GM10248 (cell line): ENCODE measurements around the gene UCN2.

Experiments
- CTCF ChIA-PET: fragments of 300-600 bp; sonication (Branson Sonifier 250); formaldehyde crosslinking; extraction: SDS; loops from one replicate; lab custom pipeline; 2021; ENCODE audit warnings: antibody characterized with exemption; lab: Yijun Ruan, JAX
- POLR2A ChIA-PET: fragments of 350-650 bp; sonication (Branson Sonifier 250); formaldehyde crosslinking; extraction: SDS; loops from one replicate; lab custom pipeline; 2020; ENCODE audit warnings: antibody characterized with exemption; lab: Yijun Ruan, JAX
- DNase-seq: peaks from one replicate; pipeline ENCODE4 v3.0.0; 2012; ENCODE audit errors: extremely low spot score
- TF ChIP-seq, protein P1 (sequence below): IDR thresholded peaks from 2 replicates; pipeline ENCODE4 v1.5.1; 2012; ENCODE audit warnings: mild to moderate bottlenecking, low read depth; ENCODE audit errors: extremely low read depth, missing control alignments, control extremely low read depth

Gene UCN2

DNA sequence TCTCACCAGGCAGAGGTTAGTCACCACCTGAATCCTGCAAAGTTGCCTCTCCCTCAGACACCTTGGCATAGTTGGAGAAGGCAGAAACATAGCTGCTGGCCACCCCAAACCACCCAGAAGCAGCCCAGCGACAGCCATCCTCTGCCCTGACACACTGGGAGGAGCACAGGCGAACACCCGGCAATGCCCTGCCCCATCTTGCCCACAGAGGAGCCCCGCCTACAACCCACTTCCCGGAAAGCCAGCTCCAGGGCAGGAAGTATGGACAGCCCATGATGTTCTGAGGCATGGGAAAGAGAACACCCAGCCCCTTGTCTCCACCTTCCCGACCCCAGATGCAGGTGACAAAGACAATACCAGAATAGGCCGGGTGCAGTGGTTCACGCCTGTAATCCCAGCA, 47.0 kb downstream of the UCN2 start:
- POLR2A ChIA-PET = no interaction called here
- no peak for DNase-seq
- CTCF ChIA-PET = interaction anchor here (0.9 to 1.9 kb wide), 3 partner anchors 10 to 85 kb away, joined by 3 to 4 read pairs (median 4); no protein-coding TSS in a partner anchor
- TF ChIP-seq, protein P1, sequence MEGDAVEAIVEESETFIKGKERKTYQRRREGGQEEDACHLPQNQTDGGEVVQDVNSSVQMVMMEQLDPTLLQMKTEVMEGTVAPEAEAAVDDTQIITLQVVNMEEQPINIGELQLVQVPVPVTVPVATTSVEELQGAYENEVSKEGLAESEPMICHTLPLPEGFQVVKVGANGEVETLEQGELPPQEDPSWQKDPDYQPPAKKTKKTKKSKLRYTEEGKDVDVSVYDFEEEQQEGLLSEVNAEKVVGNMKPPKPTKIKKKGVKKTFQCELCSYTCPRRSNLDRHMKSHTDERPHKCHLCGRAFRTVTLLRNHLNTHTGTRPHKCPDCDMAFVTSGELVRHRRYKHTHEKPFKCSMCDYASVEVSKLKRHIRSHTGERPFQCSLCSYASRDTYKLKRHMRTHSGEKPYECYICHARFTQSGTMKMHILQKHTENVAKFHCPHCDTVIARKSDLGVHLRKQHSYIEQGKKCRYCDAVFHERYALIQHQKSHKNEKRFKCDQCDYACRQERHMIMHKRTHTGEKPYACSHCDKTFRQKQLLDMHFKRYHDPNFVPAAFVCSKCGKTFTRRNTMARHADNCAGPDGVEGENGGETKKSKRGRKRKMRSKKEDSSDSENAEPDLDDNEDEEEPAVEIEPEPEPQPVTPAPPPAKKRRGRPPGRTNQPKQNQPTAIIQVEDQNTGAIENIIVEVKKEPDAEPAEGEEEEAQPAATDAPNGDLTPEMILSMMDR = no peak

DNA sequence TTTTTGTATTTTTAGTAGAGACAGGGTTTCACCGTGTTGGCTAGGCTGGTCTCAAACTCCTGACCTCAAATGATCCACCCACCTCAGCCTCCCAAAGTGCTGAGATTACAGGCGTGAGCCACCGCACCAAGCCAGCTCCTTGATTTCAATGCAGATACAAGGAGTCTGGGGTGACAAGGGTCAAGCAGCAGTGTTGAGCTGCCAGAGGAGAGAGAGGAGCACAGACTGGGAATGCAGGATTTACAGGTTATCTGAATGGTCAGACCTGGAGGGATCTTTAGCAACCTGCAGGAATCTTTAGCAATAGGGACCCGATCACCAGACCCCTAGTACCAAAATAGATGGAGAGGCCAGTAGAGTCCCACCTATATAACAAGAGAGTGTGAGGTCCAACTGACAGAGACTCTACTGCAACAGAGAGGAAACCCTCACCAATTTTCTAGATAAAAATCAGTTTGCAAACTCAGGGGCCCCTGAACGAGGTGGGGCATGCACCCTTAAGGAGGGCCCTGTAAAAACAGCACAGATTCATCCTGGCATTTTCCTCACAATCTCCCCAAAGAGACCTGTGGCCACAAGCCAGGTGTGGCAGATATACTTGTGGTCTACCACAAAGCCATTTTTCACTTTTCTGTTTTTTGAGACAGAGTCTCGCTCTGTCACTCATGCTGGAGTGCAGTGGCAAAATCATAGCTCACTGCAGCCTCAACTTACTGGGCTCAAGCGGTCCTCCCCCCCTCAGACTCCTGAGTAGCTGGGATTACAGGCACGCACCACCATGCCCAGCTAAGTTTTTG, 49.0 kb downstream of the UCN2 start:
- TF ChIP-seq, protein P1 = no peak
- ChIA-PET POLR2A (interaction anchor here (1.2 kb wide), 1 partner anchor 9 kb away, joined by 3 read pairs; no protein-coding TSS in a partner anchor), CTCF (interaction anchor here (0.9 to 2.4 kb wide), 6 partner anchors 13 to 114 kb away, joined by 3 to 8 read pairs (median 4); no protein-coding TSS in a partner anchor)
- DNase-seq = no peak
